MM.1S (cell line): ENCODE data around the gene SRCIN1.

Experiments used
- DNase-seq: peaks from one replicate; pipeline ENCODE4 v3.0.0-alpha.2; 2015
- H2AFZ ChIP-seq: fragments of 300-600 bp; sonication (generic); 2 replicates; pipeline ENCODE4 v1.6.0; 2016; ENCODE audit warnings: antibody characterized with exemption, low read length
- H3F3A ChIP-seq: fragments of 300-600 bp; sonication (generic); 2 replicates; pipeline ENCODE4 v1.6.1; 2016; ENCODE audit warnings: mild to moderate bottlenecking, antibody characterized with exemption, low read length, moderate library complexity, mixed read lengths; ENCODE audit not compliant: insufficient read depth
- H3K27ac ChIP-seq: fragments of 300-600 bp; sonication (generic); 2 replicates; pipeline ENCODE4 v1.5.1; 2016; ENCODE audit warnings: mild to moderate bottlenecking, low read length
- H3K27me3 ChIP-seq: fragments of 300-600 bp; sonication (generic); replicated peaks from 2 replicates; pipeline ENCODE4 v1.6.0; 2016; ENCODE audit warnings: low read length; ENCODE audit not compliant: insufficient read depth
- H3K36me3 ChIP-seq: fragments of 300-600 bp; sonication (generic); replicated peaks from 2 replicates; pipeline ENCODE4 v1.6.1; 2016; ENCODE audit warnings: mild to moderate bottlenecking, low read length, mixed read lengths; ENCODE audit not compliant: insufficient read depth
- H3K4me1 ChIP-seq: fragments of 300-600 bp; sonication (generic); 2 replicates; pipeline ENCODE4 v1.6.1; 2016; ENCODE audit warnings: low read length, mixed read lengths
- H3K4me2 ChIP-seq: fragments of 300-600 bp; sonication (generic); 2 replicates; pipeline ENCODE4 v1.6.0; 2016; ENCODE audit warnings: low read depth, low read length
- H3K4me3 ChIP-seq: fragments of 300-600 bp; sonication (generic); 2 replicates; pipeline ENCODE4 v1.5.1; 2016; ENCODE audit warnings: low read length, mixed read lengths
- H3K79me2 ChIP-seq: fragments of 300-600 bp; sonication (generic); 2 replicates; pipeline ENCODE4 v1.6.1; 2016; ENCODE audit warnings: mixed run types, low read length, mixed read lengths
- H3K9ac ChIP-seq: fragments of 300-600 bp; sonication (generic); 2 replicates; pipeline ENCODE4 v1.6.1; 2016; ENCODE audit warnings: low read length, mixed read lengths
- H3K9me2 ChIP-seq: fragments of 300-600 bp; sonication (generic); replicated peaks from 2 replicates; pipeline ENCODE4 v1.6.1; 2016; ENCODE audit warnings: mild to moderate bottlenecking, low read length, mixed read lengths; ENCODE audit not compliant: insufficient read depth
- H3K9me3 ChIP-seq: fragments of 300-600 bp; sonication (generic); replicated peaks from 2 replicates; pipeline ENCODE4 v1.6.1; 2016; ENCODE audit warnings: mild to moderate bottlenecking, low read length, mixed read lengths; ENCODE audit not compliant: insufficient read depth
- H4K20me1 ChIP-seq: fragments of 300-600 bp; sonication (generic); 2 replicates; pipeline ENCODE4 v1.6.1; 2016; ENCODE audit warnings: mild to moderate bottlenecking, low read length, moderate library complexity, mixed read lengths; ENCODE audit not compliant: insufficient read depth
- EZH2 ChIP-seq: fragments of 300-600 bp; sonication (generic); optimal IDR thresholded peaks from 2 replicates; pipeline ENCODE3; 2017; ENCODE audit warnings: low read depth, mild to moderate bottlenecking, antibody characterized with exemption, low read length, mixed read lengths
- EZH2phosphoT487 ChIP-seq: fragments of 300-600 bp; sonication (generic); IDR thresholded peaks from 2 replicates; pipeline ENCODE4 v1.6.1; 2018; ENCODE audit warnings: antibody characterized with exemption, low read length
- TF ChIP-seq, protein P1 (sequence below): fragments of 300-600 bp; sonication (generic); IDR thresholded peaks from 2 replicates; pipeline ENCODE4 v1.5.1; 2016; ENCODE audit warnings: antibody characterized with exemption, low read length, mixed read lengths

Gene SRCIN1

DNA sequence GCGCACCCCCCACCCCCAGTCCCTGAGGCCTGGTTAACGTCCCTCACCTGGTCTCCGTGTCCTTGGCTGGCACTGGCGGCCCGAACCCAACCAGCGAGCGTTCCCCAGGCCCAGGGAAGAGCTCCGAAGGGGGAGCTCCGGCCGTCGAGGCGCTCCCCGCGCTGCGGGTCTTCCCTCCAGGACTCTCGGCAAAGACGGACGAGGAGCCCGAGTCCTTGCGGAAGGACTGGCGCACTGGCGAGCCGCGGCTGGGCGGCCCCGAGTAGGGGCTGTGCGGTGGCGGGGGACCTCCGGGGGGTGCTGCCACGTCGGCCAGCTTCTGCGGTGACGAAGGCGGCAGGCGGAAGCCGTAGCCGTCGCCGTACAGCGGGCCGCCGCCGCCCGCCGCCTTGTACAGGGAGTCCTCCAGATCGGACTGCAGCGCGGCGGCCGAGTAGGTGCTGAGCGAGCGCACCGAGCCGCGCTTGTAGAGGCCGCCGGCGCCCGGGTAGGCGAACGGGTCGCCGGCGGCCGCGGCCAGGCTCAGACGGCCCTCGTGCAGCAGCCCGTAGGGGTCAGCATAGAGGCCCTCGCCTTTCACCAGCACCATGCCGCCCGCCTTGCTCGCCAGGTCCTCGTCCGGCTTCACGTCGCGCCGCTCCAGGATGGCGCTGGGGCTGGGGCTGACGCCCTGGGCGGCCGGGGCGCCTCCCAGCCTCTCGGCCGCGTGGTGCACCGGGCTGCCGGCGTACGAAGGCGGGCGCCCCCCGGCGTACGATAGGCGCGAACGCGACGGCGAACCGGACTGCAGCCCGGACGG lies 44.1 kb downstream of the SRCIN1 start:
- Histone ChIP-seq H3F3A (peaks cover 10% of the 10 kb centered on the region; the same call in 1 of the 2 replicates), H3K4me2 (no peak overlapping the region), H3K9me2 (no peaks in the 10 kb centered on the region), H3K9me3 (no peaks in the 10 kb centered on the region), H3K4me3 (no peak overlapping the region), H3K36me3 (no peaks in the 10 kb centered on the region), H3K79me2 (no peaks in the 10 kb centered on the region), H3K27me3 (peaks cover 63% of the 10 kb centered on the region), H3K27ac (no peak overlapping the region), H3K4me1 (peaks cover 13% of the 10 kb centered on the region), H4K20me1 (no peaks in the 10 kb centered on the region), H3K9ac (no peak overlapping the region), H2AFZ (no peak overlapping the region)
- no peak for DNase-seq
- no peak for TF ChIP-seq EZH2
- TF ChIP-seq, protein P1, sequence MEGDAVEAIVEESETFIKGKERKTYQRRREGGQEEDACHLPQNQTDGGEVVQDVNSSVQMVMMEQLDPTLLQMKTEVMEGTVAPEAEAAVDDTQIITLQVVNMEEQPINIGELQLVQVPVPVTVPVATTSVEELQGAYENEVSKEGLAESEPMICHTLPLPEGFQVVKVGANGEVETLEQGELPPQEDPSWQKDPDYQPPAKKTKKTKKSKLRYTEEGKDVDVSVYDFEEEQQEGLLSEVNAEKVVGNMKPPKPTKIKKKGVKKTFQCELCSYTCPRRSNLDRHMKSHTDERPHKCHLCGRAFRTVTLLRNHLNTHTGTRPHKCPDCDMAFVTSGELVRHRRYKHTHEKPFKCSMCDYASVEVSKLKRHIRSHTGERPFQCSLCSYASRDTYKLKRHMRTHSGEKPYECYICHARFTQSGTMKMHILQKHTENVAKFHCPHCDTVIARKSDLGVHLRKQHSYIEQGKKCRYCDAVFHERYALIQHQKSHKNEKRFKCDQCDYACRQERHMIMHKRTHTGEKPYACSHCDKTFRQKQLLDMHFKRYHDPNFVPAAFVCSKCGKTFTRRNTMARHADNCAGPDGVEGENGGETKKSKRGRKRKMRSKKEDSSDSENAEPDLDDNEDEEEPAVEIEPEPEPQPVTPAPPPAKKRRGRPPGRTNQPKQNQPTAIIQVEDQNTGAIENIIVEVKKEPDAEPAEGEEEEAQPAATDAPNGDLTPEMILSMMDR = no peak
- TF ChIP-seq EZH2phosphoT487 = no peak

DNA sequence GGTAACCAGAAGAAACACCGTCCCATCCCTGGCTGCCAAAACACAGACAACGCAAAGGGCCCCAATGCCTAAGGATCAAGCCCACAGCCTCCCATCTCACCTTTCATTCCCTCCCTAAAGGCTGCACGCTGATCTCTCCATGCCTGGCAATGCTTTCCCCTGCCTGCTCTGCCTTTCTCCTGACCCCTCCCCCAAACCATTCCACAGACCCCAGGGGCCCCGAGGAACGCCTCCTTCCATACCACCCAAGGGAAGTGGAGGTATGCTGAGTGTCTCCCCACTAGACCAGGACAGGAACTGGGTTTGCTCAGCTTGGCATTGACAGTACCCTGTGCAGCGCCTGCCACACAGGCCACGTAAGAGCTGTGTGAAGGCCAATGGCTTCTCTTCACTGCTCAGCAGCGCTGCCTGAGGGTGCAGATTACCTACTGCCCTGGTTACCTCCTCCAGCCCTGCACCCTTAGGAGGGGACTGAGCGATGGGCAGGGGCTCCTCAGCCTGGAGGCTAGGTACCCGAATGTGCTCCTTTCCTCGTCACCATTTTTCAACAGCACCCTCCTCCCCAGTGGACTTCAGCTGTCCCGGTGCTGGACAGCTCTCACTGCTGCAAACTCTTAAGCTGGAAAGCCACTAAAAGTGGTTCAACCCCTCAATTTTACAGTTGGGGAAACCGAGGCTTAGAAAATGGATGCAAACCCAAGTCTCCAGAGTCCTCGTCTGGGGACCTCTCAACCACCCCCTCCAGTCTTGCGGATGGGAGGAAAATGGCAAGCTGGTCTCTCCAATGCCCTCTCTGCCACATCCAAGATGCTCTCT lies 45.0 kb downstream of the SRCIN1 start:
- Histone ChIP-seq H3K36me3 (no peaks in the 10 kb centered on the region), H3K27ac (no peak overlapping the region), H3K4me3 (no peak overlapping the region), H3K4me2 (no peak overlapping the region), H3K79me2 (no peaks in the 10 kb centered on the region), H3K9me2 (no peaks in the 10 kb centered on the region), H2AFZ (no peak overlapping the region), H4K20me1 (no peaks in the 10 kb centered on the region), H3K27me3 (peaks cover 54% of the 10 kb centered on the region), H3K9me3 (no peaks in the 10 kb centered on the region), H3F3A (peaks cover 10% of the 10 kb centered on the region; the same call in 1 of the 2 replicates), H3K4me1 (peaks cover 13% of the 10 kb centered on the region), H3K9ac (no peak overlapping the region)
- TF ChIP-seq EZH2phosphoT487 (no peak), EZH2 (no peak)
- TF ChIP-seq, protein P1 = no peak
- DNase-seq = no peak

DNA sequence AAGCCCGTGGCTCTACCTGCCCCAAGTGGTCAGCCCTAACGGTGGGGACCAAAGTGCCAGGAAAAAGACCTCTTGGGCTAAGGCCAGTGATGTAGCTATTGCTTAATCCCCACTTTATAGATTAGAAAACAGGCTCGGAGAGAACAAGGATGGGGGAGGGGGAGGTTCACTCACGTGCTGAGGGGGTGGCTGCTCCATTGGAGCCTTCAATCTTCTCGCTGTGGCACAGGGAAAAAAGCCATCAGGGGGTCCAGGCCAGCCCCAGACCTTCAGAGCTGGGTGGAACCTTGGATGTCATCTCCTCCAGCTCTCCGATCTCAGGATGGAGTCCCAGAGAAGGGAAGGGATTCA lies 45.9 kb downstream of the SRCIN1 start:
- DNase-seq = no peak
- H3K4me3 ChIP-seq = peak overlapping the region; percentile 71
- H3K4me1 ChIP-seq = peaks cover 13% of the 10 kb centered on the region
- H3K27me3 ChIP-seq = peaks cover 45% of the 10 kb centered on the region
- no peaks in the 10 kb centered on the region for H3K79me2 ChIP-seq
- H3K27ac ChIP-seq = no peak overlapping the region
- no peak overlapping the region for H3K9ac ChIP-seq
- no peaks in the 10 kb centered on the region for H3K9me3 ChIP-seq
- H3F3A ChIP-seq = peaks cover 10% of the 10 kb centered on the region; the same call in 1 of the 2 replicates
- peak overlapping the region; percentile 80; the same call in 1 of the 2 replicates for H2AFZ ChIP-seq
- TF ChIP-seq, protein P1 = no peak
- H3K36me3 ChIP-seq = no peaks in the 10 kb centered on the region
- H3K4me2 ChIP-seq = peak overlapping the region; percentile 92
- H4K20me1 ChIP-seq = no peaks in the 10 kb centered on the region
- no peaks in the 10 kb centered on the region for H3K9me2 ChIP-seq
